Measurements from ENCODE around the gene DIS3L2.

DIS3L2 gene

DNA sequence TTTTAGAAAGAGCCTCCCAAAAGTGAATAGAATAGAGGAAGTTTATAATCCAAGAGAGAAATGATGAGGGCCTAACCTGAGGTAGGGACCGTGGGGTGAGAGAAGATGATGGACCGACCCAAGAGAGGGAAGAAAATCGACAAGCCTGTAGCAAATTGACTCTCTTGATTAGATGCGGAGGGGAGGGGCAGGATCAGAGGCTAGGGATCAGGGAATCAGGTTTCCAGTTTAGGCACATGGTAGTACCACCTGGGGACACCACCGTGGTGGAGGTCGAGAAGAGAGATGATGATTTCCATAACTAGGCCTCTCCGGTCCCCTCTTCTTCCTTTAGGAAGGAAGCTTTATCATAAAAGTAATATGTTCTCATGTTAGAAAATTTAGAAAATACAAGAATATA lies 308.4 kb downstream of the DIS3L2 start:
- no peak for DNase-seq (ENCODE audit: low read depth)

DNA sequence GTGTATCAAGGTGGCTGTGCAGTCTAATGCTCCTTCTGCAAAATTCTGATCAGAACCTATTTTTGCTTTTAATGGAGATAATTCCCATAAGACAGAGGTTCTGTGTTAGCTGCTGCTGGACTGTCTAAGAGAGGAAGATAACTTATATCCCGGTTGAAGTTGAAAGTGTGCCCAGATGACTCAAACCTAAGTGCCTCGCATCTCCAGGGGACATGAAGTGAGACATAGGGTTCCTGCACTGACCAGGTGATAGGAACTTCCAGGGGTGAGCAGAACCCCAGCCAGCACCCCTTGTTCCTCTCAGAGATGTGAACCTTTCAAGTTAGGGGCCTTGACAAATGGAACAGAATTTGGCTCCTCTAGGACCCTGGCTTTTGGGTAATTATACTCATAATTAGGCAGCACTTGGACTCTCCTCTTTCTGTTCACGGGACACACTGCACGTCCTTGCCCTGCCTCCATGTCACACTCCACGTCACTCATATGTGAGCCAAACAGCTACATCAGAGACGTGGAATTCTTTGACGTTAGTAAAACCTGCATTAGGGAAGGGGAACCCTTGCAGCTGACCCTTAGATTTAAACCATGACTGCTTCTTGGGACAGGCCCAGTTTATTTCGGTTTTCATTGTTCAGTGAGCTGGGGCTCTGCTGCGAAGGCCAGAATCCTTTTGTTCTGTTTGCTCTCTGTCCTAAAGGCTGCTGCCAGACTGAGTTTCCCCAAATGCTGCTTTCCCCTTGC lies 312.6 kb downstream of the DIS3L2 start:
- no peak for DNase-seq (ENCODE audit: low read depth)

DNA sequence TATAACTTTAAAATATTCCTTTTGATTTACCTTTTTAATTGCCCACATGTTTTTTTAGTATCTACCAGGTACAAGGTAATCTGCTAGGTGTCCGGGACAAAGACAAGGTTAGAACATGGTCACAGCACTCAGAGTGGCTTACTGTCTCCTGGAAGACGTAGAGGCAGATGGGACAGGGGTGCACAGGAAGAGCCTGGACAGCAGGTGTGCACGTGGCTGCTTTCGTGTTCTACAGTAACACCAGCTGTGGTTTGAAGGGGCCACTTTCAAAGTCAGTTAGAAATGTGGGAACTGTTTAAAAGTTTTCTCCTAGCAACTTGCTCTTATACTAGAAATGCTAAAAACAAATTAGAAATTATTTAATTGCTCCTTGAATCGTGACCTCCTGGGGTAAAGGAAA lies 314.2 kb downstream of the DIS3L2 start:
- no peak for DNase-seq (ENCODE audit: low read depth)

DNA sequence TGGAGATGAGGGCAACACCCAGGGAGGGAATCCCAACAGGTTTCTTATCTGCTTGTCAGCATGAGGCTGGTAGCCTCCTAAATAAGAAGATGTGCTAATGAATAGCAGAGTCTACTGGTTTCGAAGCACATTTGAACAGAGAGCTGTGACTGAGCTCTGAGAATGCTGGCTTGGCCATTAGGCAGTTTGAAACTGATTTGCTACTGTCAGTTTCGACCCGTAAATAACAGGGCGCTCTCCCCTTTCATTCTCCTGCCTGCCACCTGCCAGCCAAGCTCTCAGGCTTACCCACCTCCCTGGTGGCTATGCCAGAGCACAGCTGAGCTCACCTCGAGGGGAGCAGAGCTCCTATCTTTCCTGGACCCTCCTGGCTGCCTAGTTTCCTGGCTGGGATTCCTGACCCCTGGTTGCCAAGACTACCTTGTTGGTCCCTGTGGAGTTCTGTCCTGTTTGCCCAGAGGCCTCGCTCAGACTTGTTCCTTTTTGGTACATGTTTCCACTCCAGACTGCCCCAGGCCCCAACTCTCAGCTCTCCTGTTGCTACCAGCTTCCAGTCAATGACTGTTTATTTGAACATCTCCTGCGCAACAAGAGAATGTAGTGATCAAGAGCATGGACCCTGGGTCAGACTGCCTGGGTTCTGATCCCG lies 314.7 kb downstream of the DIS3L2 start:
- no peak for DNase-seq (ENCODE audit: low read depth)

DNA sequence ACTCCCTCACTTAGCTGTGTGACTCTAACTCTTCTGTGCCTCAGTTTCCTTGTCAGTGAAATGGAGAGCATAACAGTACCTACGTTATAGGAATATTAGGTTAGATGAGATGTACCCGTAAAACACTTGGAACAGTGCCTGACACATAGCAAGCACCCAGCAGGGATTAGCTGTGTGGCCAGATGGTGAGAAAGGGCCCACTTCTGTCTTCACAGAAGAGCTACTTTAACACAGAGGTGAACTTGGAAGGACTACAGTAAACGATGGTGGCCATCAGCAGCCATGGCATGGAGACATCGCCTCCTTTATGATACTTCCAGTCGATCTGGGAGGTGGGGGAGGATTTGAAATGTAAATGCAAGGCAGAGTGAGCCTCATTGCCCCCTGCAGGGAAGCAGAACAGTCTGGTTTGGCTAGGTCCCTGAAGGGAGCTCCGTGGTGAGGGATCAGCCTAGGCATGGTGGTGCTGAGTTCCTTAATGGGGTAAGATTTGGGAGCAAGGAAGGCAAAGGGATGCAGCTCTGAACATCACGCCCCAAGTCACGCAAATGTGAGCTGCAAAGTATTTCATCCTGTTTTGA lies 315.3 kb downstream of the DIS3L2 start:
- DNase-seq (ENCODE audit: low read depth), result no peak

DNA sequence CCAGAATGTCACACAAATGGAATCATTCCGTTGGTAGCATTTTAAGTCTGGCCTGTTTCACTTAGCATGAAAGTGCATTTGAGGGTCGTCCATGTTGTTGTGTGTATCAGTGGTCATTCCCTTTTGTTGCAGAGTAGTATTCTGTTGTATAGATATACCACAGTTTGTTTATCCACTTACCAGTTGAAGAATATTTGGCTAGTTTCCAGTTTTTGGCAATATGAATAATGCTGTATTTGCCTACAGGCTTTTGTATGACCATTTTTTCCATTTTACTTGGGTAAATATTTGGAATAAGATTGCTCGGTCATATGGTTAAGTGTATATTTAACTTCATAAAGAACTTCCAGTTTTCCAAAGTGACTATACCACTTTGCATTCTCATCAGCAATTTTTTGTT lies 317.0 kb downstream of the DIS3L2 start:
- DNase-seq (ENCODE audit: low read depth), result no peak

DNA sequence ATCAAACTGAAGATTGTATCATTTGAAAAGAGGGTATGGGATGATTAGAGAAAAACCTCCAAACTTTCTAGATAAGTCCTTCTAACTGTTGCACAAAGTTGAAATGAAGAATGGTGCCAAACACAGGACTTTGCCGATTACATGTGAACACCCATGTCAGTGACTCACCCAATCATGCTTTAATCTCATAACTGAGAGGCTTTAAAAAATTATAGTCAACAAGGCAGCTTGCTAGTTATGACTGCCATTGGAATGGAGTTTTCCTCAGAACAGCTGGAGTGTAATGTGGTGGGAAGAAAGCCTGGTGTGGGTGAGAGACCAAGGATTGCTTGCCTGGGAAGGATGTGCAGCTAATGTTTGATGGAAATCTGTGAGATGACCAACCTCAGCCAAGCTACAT lies 318.8 kb downstream of the DIS3L2 start:
- no peak for DNase-seq (ENCODE audit: low read depth)

DNA sequence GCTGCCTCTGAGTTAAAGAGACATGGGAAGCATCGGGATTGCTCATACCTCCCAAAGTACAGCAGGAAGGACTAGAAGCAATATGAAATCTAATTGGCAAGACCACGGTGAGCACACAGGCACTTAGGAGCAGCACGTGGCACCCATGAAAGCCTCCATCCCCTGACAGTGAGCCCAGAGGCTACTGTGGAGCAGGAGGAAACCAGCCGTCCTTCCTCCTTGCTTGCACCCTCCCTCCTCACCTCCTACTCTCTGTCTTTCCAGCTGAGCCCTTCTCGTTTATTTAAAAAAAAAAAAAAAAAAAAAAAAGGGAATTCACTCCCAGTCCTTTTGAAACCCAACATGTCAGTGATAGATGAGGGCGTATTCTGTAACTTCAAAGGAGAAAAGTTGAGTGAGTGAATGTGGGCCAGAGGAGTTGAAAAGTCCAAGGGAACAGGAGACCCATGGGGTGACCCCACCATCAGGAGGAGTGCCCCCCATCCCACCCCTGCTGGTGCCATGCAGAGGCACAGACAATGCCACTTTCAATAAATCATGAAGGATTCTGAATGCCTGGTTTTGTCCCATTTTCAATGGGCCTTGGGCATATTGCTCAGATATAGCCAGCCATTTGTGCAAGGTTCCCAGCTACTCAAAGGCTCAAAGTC lies 320.5 kb downstream of the DIS3L2 start:
- DNase-seq (ENCODE audit: low read depth), result no peak

DNA sequence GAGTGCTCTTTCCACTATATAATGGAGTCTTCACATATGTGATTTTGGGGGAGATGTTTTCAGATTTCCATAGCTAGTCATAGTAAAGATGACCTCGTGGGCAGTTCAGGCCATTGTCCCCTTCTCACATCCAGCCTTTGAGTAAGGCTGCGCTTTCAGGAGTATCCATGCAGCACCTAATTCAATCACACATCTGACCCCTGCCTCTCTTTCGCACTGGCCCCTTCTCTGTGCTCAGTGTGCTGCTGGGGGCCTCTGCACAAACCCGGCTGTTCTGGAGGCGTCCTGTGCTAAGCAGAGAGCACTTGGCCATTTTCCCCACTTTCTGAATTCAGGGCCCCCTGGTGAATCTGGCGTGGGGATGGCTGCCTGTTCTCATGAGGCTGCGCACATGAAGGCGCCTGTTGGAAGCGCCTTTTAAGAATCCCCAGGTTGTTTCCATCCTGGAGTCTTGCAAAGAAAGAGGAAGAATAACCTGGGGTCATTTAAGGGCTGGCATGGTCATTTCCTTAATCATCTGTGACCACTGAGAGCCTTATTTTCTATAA lies 321.1 kb downstream of the DIS3L2 start:
- no peak for DNase-seq (ENCODE audit: low read depth)

DNA sequence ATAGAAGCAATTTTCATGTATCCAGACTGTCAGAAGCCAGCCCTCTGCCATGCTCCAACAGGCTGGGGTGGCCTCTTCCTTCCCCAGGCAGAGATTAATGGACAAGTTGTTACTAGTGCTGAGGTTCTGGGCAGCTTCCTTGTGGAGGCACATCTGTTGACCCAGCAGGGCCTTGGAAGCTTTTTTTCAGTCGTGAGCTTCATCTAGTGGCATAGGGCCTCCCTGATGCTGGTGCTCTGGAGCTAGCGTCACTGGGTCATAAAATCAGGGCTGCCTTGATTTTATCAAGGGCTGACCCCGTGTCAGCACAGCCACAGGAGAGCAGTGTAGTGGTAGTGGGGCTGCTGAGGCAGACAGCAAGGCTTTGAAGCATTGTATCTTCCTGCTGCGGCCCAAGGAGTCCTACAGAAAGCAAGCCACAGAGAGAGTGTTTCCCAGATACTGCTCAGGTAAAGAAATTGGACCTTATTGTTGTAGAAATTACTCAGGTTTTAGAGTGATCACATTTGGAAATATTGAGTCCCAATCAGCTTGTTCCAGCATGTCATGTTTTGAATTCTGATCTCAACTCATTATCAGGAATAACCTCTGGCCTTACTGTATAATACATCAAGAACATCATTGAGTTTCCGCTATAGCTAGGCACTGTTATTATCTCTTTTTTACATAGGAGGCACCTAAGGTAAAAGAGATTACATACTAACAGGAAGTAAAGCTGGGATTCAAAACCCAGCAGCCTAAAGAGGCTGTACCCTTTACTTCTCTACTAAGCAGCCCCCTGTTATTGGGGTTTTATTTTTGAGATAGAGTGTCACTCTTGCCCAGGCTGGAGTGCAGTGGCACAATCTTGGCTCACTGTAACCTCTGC lies 324.7 kb downstream of the DIS3L2 start:
- DNase-seq (ENCODE audit: low read depth), result no peak

DNA sequence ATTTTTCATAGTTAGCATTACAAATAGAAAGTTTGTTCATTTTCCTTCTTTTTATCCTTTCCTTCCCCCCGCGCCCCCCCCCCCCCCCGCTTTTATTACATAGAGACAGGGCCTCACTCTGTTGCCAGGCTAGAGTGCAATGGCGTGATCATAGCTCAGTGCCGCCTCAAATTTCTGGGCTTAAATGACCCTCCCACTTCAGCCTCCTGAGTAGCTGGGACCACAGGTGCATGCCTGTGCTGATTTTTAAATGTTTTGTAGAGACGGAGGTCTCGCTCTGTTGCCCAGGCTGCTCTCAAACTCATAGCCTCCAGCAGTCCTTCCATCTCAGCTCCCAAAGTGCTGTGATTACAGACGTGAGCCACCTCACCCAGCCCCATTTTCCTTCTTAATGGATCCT lies 325.8 kb downstream of the DIS3L2 start:
- DNase-seq (ENCODE audit: low read depth), result no peak

DNA sequence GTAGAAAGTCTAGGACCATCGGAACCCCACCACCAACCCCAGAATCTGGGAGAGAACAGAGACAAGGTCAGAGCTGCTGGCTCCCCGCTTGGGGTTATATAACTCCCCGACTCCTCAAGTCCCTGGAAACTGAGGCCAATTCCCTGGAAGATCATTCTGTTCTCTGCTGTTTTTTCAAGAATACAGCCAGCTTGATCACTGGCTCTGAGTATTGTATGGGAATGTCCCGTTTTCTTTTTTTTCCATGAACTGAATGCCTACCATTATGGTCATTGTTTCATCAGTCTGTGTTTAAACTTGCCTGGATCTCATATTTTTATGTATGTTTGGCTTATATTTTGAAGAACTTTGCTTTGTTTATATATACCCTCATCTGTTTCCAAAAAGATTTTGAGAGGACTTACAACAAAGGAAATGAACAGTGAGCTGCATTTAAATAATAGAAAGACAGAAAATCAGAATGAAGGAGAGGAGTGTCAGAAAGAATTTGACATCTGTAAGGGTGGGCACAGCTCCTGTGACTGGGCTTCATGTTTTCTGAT lies 327.0 kb downstream of the DIS3L2 start:
- DNase-seq (ENCODE audit: low read depth), result no peak

DNA sequence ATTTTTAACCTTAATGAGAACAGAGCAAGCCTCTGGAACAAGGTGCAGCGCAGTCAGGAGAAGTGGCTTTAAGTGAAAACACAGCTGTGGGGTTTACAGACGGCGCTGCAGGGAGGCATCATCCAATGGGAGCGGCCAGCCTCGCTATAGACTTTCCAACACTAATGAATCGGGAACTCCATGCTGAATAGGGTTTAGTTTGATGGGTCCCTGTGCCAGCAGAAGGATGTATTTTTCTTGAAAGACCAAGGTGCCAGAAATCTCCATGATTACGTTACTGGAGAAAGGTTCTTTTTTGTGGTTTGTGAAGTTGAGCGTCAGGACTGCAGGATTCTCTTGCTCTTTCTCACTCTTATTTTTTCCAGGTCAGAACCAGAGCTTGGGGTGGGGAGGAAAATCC lies 329.2 kb downstream of the DIS3L2 start:
- DNase-seq (ENCODE audit: low read depth), result no peak

DNA sequence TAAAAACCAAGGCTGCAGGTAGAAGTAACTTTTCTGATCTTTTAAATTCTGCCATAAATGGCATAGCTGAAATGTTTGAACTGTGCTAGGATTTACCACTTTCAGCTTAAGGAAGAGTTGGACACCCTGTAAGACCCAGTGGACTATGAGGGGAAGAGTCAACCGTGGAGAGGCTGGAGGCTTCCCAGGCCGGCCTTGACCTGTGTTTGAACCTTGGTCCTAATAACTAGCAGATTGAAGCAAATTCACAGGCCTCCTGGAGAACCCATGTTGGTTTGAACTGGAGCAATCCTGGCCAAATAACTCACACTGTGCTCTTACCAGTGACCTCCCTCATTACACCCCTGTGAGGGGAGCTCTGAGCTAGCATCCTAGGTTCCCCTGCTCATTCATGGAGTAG lies 329.8 kb downstream of the DIS3L2 start:
- DNase-seq (ENCODE audit: low read depth), result no peak

DNA sequence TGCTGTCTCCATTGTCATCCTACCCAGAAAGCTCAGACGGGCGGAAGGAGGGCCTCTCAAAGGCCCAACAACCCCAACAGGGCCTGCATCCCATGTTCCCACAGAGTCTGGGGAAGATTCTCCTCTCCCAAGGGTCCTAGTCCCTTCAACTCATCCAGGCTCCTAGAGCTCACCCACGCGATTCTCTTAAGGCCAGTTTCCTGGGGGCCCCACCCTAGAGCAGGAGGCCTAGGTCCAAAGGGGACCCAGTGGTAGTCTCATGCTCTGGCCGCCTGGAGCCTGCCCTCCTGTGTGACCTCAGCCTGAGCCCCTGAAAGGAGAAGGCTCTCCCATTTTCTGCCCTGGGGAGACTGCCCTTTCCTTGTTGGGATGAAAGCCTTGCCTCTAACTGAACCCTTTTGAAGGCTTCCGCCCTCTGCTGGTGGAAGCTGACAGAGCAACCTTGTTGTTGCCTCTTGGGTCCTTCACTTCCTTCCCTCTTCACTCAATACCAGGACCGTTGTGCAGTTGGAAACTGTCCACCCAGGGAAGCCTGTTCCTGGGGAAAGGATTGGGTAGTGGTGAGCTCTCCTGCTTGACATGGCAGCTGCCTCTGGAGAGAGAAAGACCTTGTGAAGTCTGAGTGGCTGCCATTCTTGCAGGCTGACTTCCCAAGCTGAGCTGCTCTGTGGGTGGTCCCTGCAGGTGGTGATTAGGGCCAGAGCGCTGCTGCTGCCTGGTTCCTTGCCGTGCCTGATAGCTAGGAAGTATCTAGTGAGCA lies 331.1 kb downstream of the DIS3L2 start:
- DNase-seq (ENCODE audit: low read depth), result peak; percentile 54

DNA sequence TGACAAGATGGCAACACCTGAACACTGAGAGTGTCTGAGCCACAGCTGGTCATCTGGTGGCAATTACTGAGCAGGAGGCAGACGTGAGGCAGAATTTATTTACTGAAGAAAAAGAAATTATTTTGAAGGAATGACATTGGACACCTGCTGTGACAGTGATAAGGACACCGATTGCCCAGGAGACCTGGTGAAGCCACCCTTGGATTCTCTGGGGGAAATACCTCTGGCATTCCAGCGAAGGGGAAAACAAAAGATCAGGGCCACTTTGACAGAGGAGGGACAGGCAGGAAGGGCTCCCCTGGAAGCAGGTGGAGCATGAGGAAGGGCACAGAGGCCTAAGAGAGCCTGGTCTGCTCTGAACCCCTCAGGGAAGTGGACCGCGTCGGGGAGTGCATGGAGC lies 331.7 kb downstream of the DIS3L2 start:
- no peak for DNase-seq (ENCODE audit: low read depth)

DNA sequence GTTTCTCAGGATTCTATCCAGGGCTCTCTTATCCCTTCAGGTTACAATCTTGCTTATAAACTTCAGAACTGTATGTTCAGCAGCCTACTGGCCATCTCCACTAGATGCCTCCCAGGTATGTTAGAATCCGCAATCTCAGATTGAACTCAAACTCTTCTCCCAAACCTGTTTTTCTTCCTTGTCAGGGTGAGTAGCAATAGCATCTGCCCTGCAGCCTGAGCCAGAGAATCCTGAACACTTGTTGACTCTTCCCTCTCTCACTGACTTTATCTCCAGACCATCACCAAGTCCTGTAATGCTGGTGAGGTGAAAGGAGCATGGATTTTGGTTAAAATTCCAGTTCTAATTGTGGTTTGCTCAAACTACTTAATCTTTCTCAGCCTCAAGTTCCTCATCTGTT lies 334.5 kb downstream of the DIS3L2 start:
- DNase-seq (ENCODE audit: low read depth), result no peak

DNA sequence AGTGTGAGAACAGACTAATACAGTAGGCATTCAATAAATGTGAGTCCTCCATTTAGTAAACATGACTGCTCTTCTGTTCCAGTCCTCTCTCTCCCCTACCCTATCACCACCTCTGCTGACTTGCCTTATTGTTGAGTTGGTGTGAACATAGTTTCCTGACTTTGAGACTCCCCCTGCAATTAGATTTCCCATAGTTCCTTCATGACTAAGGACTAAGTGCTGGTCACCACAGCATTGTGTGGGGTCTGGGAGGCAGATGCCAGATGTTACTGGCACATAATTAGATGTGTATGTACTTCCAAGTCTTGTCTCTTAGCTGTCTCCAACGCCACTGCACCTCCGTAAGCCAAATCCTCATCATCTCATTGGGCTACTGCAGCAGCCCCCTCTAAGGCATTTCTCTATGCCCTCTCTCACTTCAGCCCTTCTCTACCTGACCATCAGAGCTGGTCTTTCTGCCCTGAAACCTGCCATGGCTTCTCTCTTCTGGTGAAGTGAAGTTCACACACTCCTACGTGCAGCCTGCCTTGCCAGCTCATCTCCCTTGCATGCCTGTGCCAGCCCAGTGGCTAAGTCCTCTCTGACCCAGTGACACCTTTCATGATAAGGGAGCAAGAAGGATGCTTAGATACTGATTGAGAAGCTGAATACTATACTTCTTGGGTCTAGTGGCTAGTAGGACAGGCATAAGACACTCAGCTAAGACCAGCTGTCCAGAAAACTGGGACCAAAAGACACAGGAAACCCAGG lies 335.4 kb downstream of the DIS3L2 start:
- no peak for DNase-seq (ENCODE audit: low read depth)

DNA sequence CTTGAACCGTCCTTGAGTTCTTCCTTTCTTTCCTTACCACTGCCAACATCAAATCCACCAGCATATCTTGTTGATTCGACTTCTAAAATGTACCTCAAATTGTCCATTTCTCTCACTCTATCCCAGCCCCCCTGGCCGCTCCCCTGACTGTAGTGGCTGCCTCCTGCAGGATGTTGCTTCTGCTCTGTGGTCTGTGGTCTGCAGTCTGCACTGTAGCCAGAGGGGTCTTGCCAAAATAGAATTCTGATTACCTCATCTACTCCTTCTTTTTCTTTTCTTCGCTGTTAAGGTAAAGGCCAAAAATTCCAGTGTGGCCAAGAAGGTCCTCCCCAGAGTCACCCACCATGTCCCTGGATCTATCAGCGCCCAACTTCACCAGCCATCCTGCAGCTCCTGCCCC lies 337.6 kb downstream of the DIS3L2 start:
- DNase-seq (ENCODE audit: low read depth), result no peak
